HepG2 (cell line): ENCODE results near the gene NRIP2. TPM values are rescaled to one million over a fixed set of nuclear protein-coding genes. Genes with fewer than 3 reads are reported as not detected.
A peak's percentile ranks its signal among the peaks of the same experiment; 100 is the strongest.

Source experiments
- CCAR2 ChIP-seq: fragments of 200-400 bp; formaldehyde crosslinking; optimal IDR thresholded peaks from 2 replicates; pipeline ENCODE3; 2018; ENCODE audit warnings: low read depth, mild to moderate bottlenecking, low read length, moderate library complexity
- EP300 ChIP-seq, 3 experiments: sonication (generic) in 1 of 3; formaldehyde crosslinking in 1 of 3; IDR thresholded peaks; 2 replicates each; pipeline versions ENCODE4 v1.5.1 to v1.6.1; 2011 to 2020; ENCODE audit warnings: low read depth in 2 of 3, low read length in 2 of 3, borderline replicate concordance in 1 of 3, improper control_type of control experiment in 1 of 3, mild to moderate bottlenecking in 1 of 3, missing genetic modification reagents in 1 of 3, moderate library complexity in 1 of 3
- GATA4 ChIP-seq: sonication (generic); IDR thresholded peaks from 2 replicates; pipeline ENCODE4 v1.6.1; 2016; ENCODE audit warnings: antibody characterized with exemption, low read depth, borderline replicate concordance
- ISX ChIP-seq: sonication (generic); formaldehyde crosslinking; conservative IDR thresholded peaks from 2 replicates; pipeline ENCODE4 v1.5.0; 2020; ENCODE audit warnings: missing genetic modification reagents
- RBM39 ChIP-seq: fragments of 200-400 bp; formaldehyde crosslinking; IDR thresholded peaks from one replicate; pipeline ENCODE4 v1.6.1; 2018; ENCODE audit warnings: antibody characterized with exemption, mild to moderate bottlenecking, low read depth, low read length; ENCODE audit not compliant: poor library complexity, severe bottlenecking
- RORA ChIP-seq: sonication (generic); formaldehyde crosslinking; IDR thresholded peaks from 2 replicates; pipeline ENCODE4 v1.5.0; 2020; ENCODE audit warnings: mild to moderate bottlenecking, missing genetic modification reagents, moderate library complexity
- SIN3A ChIP-seq: IDR thresholded peaks from 2 replicates; pipeline ENCODE4 v1.6.1; 2011; ENCODE audit warnings: low read depth, mild to moderate bottlenecking, control low read depth, low read length, borderline replicate concordance
- SMYD3 ChIP-seq: sonication (generic); formaldehyde crosslinking; IDR thresholded peaks from 2 replicates; pipeline ENCODE4 v1.8.1; 2023; ENCODE audit warnings: mild to moderate bottlenecking, missing genetic modification reagents
- SRSF1 ChIP-seq: fragments of 200-400 bp; formaldehyde crosslinking; optimal IDR thresholded peaks from 2 replicates; pipeline ENCODE3; 2017; ENCODE audit warnings: mild to moderate bottlenecking, low read depth, low read length, moderate library complexity
- SRSF4 ChIP-seq: fragments of 200-400 bp; formaldehyde crosslinking; IDR thresholded peaks from one replicate; pipeline ENCODE4 v1.6.1; 2018; ENCODE audit warnings: mild to moderate bottlenecking, low read depth, low read length, moderate library complexity; ENCODE audit not compliant: poor library complexity, severe bottlenecking
- TAF15 ChIP-seq: fragments of 200-400 bp; formaldehyde crosslinking; IDR thresholded peaks from one replicate; pipeline ENCODE4 v1.6.1; 2018; ENCODE audit warnings: mild to moderate bottlenecking, low read depth, low read length; ENCODE audit not compliant: poor library complexity, severe bottlenecking
- TOE1 ChIP-seq: sonication (generic); formaldehyde crosslinking; IDR thresholded peaks from 2 replicates; pipeline ENCODE4 v1.4.0; 2020; ENCODE audit warnings: mild to moderate bottlenecking, missing genetic modification reagents
- ZMAT3 ChIP-seq: sonication (generic); formaldehyde crosslinking; conservative IDR thresholded peaks from 2 replicates; pipeline ENCODE4 v1.7.0; 2021; ENCODE audit warnings: missing genetic modification reagents
- ZNF180 ChIP-seq: sonication (generic); formaldehyde crosslinking; IDR thresholded peaks from 2 replicates; pipeline ENCODE4 v1.4.0; 2020; ENCODE audit warnings: low read depth, missing genetic modification reagents, borderline replicate concordance
- ZNF33B ChIP-seq: sonication (generic); formaldehyde crosslinking; IDR thresholded peaks from 2 replicates; pipeline ENCODE4 v1.5.1; 2020; ENCODE audit warnings: mild to moderate bottlenecking, missing genetic modification reagents
- ZNF441 ChIP-seq: sonication (generic); formaldehyde crosslinking; IDR thresholded peaks from 2 replicates; pipeline ENCODE4 v1.7.0; 2021; ENCODE audit warnings: missing genetic modification reagents, borderline replicate concordance
- ZNF468 ChIP-seq: sonication (generic); formaldehyde crosslinking; IDR thresholded peaks from 2 replicates; pipeline ENCODE4 v1.8.0; 2022; ENCODE audit warnings: mild to moderate bottlenecking, moderate library complexity, missing genetic modification reagents
- ZNF501 ChIP-seq: sonication (generic); formaldehyde crosslinking; IDR thresholded peaks from 2 replicates; pipeline ENCODE4 v1.5.1; 2020; ENCODE audit warnings: mild to moderate bottlenecking, moderate library complexity, missing genetic modification reagents
- ZNF678 ChIP-seq: sonication (generic); formaldehyde crosslinking; IDR thresholded peaks from 2 replicates; pipeline ENCODE4 v1.4.0; 2020; ENCODE audit warnings: mild to moderate bottlenecking, missing genetic modification reagents
- ZNF713 ChIP-seq: sonication (generic); formaldehyde crosslinking; IDR thresholded peaks from 2 replicates; pipeline ENCODE4 v1.4.0; 2020; ENCODE audit warnings: mild to moderate bottlenecking, missing genetic modification reagents
- ZNF724P ChIP-seq: sonication (generic); formaldehyde crosslinking; IDR thresholded peaks from 2 replicates; pipeline ENCODE4 v1.8.0; 2022; ENCODE audit warnings: missing genetic modification reagents, borderline replicate concordance
- ZNF776 ChIP-seq: sonication (generic); formaldehyde crosslinking; IDR thresholded peaks from 2 replicates; pipeline ENCODE4 v1.4.0; 2020; ENCODE audit warnings: mild to moderate bottlenecking, missing genetic modification reagents
- polyA plus RNA-seq, 8 experiments: library from polyadenylated mRNA; depleted of rRNA in 3 of 8; stranded (reverse) in 7 of 8; unstranded in 1 of 8; fragments of >200 nt; fragmentation: Illumina TruSeq in 4 of 8; extraction: Trizol in 4 of 8; gene quantifications; 2 replicates each; pipeline versions ENCODE4 v1.2.1 to v1.2.3, GENCODE V29; 2011 to 2016; ENCODE audit warnings: low read depth in 4 of 8, missing spikeins in 1 of 8, mixed read lengths in 1 of 8; ENCODE audit not compliant: insufficient read depth in 1 of 8
- total RNA-seq, 5 experiments: library from RNA; depleted of rRNA; stranded (reverse); fragments of >200 nt; fragmentation: Illumina TruSeq; extraction: Trizol; gene quantifications; 2 replicates each; pipeline ENCODE4 v1.2.3, GENCODE V29; 2016; ENCODE audit warnings: low read depth in 1 of 5
- TF ChIP-seq, protein P1 (sequence below): sonication (generic); formaldehyde crosslinking; IDR thresholded peaks from 2 replicates; pipeline ENCODE4 v1.5.0; 2020; ENCODE audit warnings: mild to moderate bottlenecking, missing genetic modification reagents, borderline replicate concordance
- TF ChIP-seq, protein P2 (sequence below): sonication (generic); formaldehyde crosslinking; IDR thresholded peaks from 2 replicates; pipeline ENCODE4 v1.4.0; 2020; ENCODE audit warnings: mild to moderate bottlenecking, low read depth, missing genetic modification reagents
- TF ChIP-seq, protein P3 (sequence below): fragments of 450-650 bp; IDR thresholded peaks from 2 replicates; pipeline ENCODE4 v1.6.1; 2017

The NRIP2 gene
- total and polyA plus RNA-seq, 2 of the 13 experiments (the other 11 are each of a cell fraction or from before 2014, with no cell fraction given): not detected

DNA sequence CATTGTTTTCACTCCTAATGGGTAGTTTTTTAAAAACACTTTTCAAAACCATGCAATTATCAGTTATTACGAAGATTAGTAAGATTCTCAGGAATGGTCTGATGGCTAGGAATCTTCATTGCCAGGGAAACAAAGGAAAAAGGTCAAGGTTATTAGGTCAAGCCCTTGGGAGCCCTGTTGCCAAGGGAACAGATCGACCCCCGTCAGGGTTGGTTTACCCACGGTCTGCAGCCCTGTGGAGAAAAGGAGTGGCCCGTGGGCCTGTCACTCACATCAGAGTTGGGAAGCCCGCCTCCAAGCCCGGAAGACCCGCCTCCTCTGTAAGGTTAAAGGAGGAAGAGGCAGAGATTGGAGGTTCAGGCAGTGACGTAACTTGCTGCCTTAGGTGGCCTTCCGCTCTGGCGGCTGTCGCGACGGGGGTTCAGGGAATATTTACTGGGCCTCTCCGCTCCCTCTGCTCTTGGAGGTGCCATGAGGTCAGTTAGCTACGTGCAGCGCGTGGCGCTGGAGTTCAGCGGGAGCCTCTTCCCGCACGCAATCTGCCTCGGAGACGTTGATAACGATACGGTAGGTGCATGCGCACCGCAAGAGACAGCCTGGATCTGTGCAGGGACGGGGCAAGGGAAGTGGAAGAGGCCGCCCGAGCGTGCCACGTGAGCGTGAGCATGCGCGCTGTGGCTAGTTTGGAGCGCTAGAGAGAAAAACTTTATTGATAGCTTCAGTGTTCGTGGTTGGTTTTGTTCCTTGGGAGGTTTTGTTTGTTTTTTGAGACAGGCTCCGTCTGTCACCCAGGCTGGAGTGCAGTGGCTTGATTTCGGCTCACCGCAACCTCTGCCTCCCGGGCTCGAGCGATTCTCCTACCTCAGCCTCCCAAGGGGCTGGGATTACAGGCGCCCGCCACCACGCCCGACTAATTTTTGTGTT is 22.3 kb downstream of the NRIP2 start, which contains the start of gene ITFG2 (continued):
- TF ChIP-seq, protein P1, sequence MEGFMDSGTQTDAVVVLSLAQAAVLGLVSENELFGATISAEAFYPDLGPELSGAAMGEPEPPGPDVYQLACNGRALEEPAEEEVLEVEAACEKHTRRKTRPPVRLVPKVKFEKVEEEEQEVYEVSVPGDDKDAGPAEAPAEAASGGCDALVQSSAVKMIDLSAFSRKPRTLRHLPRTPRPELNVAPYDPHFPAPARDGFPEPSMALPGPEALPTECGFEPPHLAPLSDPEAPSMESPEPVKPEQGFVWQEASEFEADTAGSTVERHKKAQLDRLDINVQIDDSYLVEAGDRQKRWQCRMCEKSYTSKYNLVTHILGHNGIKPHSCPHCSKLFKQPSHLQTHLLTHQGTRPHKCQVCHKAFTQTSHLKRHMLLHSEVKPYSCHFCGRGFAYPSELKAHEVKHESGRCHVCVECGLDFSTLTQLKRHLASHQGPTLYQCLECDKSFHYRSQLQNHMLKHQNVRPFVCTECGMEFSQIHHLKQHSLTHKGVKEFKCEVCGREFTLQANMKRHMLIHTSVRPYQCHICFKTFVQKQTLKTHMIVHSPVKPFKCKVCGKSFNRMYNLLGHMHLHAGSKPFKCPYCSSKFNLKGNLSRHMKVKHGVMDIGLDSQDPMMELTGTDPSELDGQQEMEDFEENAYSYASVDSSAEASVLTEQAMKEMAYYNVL: peak; percentile 62; the same call in 1 of the 2 replicates
- TF ChIP-seq, protein P2, sequence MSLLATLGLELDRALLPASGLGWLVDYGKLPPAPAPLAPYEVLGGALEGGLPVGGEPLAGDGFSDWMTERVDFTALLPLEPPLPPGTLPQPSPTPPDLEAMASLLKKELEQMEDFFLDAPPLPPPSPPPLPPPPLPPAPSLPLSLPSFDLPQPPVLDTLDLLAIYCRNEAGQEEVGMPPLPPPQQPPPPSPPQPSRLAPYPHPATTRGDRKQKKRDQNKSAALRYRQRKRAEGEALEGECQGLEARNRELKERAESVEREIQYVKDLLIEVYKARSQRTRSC (CRISPR knock-in tag): 0 out of 2 replicates have a peak, but pooled peaks have one; percentile 82
- TF ChIP-seq ZMAT3 (CRISPR knock-in tag): 0 out of 2 replicates have a peak, but pooled peaks have one; percentile 34
- TF ChIP-seq TAF15: no peak
- TF ChIP-seq, protein P3, sequence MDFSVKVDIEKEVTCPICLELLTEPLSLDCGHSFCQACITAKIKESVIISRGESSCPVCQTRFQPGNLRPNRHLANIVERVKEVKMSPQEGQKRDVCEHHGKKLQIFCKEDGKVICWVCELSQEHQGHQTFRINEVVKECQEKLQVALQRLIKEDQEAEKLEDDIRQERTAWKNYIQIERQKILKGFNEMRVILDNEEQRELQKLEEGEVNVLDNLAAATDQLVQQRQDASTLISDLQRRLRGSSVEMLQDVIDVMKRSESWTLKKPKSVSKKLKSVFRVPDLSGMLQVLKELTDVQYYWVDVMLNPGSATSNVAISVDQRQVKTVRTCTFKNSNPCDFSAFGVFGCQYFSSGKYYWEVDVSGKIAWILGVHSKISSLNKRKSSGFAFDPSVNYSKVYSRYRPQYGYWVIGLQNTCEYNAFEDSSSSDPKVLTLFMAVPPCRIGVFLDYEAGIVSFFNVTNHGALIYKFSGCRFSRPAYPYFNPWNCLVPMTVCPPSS: no peak
- peak; percentile 78 for TF ChIP-seq SIN3A
- TF ChIP-seq ZNF468 (CRISPR knock-in tag): no peak
- 0 out of 2 replicates have a peak, but pooled peaks have one; percentile 63 for TF ChIP-seq ZNF441 (CRISPR knock-in tag)
- peak; percentile 99 for TF ChIP-seq RBM39
- TF ChIP-seq ISX (CRISPR knock-in tag): no peak
- peak; percentile 82; the same call in 1 of the 2 replicates for TF ChIP-seq ZNF724P (CRISPR knock-in tag)
- peak; percentile 72; the same call in 1 of the 2 replicates for TF ChIP-seq SMYD3 (CRISPR knock-in tag)
- 0 out of 2 replicates have a peak, but pooled peaks have one; percentile 51 for TF ChIP-seq ZNF33B (CRISPR knock-in tag)
- TF ChIP-seq ZNF678 (CRISPR knock-in tag): no peak
- TF ChIP-seq GATA4: peak; percentile 69
- peak; percentile 27 to 30; a peak in 1 of 4 replicates for TF ChIP-seq EP300 (IDR thresholded peaks at IDR 0.05; ENCODE audit: low read depth in 2 of 2, low read length in 2 of 2)
- TF ChIP-seq EP300 (CRISPR knock-in tag; IDR thresholded peaks at IDR 0.05; ENCODE audit: borderline replicate concordance): no peak
- TF ChIP-seq ZNF713 (CRISPR knock-in tag): no peak
- no peak for TF ChIP-seq SRSF1
- no peak for TF ChIP-seq TOE1 (CRISPR knock-in tag)
- TF ChIP-seq ZNF180: no peak
- TF ChIP-seq ZNF776: 0 out of 2 replicates have a peak, but pooled peaks have one; percentile 64
- TF ChIP-seq CCAR2: peak; percentile 59
- TF ChIP-seq RORA: no peak
- TF ChIP-seq SRSF4: no peak
- TF ChIP-seq ZNF501 (CRISPR knock-in tag): peak; percentile 94
